HG02870 (cell line): ENCODE measurements around the gene TRIM54.
"Not testable (repeated sequence)": the region's sequence is repeated elsewhere in the genome, so short reads cannot be mapped to it uniquely, and the experiment has no call there.

Source experiments
- ATAC-seq: cut with Tn5 transposase; IDR thresholded peaks from one replicate; pipeline ENCODE4 v1.9.1; 2021; ENCODE audit warnings: mild to moderate bottlenecking, moderate library complexity; ENCODE audit not compliant: unreplicated experiment

TRIM54 gene

DNA sequence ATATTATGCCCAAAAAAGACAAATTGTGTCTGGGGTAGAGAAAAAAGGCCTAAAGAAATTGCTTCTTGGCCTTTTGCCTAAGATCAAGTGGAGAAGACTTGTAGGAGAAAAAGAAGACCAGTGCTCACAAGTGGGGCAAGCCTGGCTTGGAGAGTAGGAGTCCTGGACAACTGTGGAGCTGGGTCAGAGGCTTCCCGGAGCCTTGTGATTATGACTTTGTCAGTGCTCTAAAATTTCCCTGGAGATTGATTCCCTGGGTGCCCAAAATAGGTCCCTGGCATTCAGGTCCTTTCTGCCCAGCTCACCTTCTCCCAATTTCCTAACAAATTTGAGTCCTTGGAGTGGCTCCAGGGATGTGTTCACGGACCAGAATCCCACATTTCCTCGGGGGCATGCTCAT is 787 bp upstream of the TRIM54 start:
- ATAC-seq, result no peak

DNA sequence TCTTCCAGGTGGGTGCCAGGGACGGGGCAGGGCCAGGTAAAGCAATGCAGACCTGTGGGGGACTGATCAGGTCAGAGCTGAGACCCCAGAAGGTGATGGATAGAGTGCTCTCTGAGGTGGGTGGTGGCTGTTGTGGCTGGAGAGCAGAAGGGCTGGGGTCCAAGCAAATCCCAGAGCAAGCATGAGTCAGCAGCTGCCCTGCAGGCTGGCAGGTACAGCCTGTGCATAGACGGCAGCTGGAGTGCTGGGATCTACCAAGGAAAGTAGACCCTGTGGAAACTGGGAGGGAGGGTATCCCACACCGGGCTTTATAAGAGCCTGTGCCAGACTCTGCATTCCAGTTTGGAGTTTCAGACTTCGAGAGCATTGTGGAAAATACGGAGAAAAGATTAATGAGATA is 663 bp downstream of the TRIM54 start:
- no peak for ATAC-seq

DNA sequence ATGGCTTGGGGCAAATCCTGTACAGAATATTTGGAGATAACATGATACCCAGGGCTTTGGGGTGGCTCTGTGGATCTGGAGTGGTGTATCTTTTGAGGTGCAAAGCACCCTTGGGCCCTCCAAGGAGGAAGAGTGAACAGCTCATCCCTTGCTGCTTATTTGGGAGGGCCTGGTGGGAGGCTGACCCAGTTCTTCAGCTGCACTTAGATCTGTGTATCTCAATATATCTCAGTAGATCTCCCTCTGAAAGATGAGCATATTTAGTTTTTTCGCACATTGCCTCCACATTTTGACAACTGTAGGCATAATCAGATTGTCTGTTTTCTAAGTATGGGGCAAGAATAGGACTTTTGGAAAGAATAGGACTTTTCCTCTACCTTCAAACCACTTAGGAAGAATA is 2.8 kb downstream of the TRIM54 start:
- no peak for ATAC-seq

DNA sequence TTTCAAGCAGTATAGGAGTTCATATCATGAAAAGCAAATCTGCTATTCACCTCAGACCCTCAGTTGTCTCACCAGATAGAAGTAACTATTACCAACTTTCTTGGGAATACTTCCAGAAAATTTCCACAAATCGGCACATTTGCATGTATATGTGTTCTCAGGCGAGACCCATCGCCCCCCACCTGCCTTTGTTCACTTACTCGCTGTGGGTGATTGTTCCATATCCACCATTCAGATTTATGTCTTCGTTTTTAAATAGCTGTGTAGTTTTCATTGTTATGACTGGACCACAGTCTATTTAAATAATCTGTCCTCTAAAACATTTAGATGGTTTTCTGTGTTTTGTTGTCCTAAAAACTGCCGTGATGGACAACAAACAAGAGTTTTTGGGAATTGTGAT is 3.3 kb downstream of the TRIM54 start:
- no peak for ATAC-seq

DNA sequence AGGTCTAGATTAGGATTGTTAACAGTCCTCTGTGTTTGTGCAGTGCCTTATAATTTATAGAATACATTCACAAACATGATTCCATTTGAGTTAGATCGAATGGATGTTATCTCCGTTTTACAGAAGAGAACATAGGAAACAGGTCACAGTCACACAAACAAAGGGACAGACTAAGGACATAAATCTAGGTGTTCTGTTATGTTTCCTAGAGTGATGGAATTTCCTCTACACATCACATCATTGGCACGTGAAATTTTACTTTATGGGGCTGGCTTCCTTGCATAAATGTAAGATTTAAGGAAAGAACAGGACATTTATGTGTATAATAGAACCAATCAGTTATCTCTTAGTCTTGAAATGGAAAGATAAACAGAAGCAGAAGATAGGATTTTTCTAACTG is 6.4 kb downstream of the TRIM54 start:
- no peak for ATAC-seq

DNA sequence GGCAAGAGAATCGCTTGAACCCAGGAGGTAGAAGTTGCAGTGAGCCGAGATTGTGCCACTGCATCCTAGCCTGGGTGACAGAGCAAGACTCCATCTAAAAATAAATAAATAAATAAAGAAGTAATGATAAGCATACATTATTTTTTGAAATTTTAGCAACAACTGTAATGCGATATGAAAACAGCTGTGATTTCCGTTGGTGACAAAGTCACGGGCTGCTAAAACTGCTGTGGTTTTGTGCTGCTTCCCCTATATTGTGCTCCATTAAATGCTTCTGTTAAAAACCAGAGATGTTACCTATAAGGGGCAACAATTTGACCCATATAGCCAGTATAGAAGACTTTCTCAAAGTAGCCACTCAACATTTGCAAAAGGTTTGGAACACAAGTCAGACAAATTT is 8.3 kb downstream of the TRIM54 start:
- no peak for ATAC-seq

DNA sequence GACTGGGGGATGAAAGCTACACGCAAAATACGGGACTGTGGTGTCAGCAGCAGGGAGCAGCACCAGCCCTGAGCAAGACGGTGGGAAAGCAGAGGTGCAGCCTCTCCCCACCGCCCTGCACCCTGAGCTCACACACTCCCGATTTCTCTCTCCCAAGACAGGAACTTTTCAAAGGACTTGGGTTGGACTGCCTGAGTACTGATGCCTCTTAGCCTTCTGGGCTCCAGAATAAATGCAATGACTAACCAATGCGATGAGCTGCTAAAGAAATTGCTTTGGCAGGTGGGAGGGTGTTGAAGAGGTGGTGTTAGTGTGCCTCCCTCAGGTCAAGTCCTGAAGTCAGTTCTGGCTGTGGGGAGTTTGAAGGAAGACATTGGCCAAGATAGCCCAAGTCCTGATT is 9.6 kb downstream of the TRIM54 start:
- no peak for ATAC-seq

DNA sequence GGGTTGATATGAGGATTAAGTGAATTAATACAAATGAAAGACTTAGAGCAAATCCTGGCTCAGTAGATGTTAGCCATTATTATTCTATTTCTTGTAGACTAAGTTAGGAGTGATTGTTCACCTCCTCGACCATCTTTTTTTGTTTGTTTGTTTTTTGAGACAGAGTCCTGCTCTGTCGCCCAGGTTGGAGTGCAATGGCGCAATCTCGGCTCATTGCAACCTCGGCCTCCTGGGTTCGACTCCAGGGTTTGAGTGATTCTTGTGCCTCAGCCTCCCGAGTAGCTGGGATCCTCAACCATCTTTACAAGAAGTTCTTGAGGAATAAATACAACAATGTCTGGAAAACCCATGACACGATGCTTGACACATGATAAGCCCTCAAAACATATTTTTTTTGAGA is 12.7 kb downstream of the TRIM54 start:
- no peak for ATAC-seq

DNA sequence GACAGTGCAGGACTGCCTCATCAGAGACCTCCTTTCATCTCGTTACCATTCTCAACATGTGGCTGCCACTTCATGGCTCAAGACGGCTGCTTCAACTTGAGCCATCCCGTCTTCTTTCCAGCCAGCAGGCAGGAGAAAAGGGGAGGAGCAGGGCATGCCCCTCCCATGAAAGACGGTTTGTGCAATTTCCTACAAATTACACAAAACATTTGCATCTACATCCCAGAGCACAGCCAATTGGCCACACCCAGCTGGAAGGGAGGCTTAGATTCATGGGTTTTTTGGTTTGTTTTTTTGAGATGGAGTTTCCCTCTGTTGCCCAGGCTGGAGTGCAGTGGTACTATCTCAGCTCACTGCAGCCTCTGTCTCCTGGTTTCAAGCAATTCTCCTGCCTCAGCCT is 14.3 kb downstream of the TRIM54 start:
- no peak for ATAC-seq

DNA sequence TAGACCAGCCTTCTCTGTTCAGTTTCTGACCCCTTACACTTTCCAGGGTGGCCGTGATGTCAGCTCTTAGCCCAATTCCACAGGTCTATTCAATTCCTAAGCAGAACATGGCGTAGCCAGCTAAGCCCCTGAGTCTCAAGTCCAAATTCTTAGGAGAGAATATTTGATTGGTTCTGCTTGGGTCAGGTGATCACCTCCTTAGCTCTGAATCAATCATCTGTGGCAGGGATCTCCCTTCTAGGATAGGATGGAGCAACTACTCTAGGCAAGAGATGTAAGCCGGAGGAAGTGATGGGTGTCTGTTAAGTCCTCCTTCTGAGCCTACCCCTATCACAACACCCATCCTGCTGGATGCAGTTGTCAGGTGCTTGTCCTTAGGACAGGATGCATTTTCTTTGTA is 15.0 kb downstream of the TRIM54 start:
- ATAC-seq, result no peak

DNA sequence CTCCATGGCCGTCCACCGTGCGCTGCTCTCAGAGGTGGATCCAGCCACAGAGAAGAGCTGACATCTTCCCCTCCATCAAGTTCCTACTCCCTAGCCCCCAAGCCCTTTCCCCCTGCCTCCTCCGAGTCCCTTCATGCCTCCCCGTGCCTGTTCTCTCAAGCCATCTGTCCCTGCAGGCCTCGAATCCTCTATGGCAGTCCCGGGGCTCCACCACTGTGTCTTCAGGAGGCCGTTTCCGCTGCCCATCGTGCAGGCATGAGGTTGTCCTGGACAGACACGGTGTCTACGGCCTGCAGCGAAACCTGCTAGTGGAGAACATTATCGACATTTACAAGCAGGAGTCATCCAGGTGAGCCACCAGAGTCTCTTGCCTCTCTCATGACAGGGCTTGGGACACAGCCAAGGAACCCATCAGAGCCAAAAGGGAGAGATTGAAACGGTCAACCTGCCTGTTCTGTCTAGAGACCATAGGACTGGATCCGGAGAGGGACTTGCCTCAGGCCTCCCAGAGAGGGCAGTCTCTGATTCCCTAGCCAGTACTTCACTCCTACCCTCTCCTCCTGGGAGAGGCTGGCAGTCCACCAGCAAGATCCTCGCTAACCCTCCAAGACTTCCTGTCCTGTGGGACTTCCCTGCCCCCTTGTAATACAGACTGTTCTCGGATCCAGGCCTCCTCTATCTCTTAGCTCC is 16.3 kb downstream of the TRIM54 start:
- no peak for ATAC-seq

DNA sequence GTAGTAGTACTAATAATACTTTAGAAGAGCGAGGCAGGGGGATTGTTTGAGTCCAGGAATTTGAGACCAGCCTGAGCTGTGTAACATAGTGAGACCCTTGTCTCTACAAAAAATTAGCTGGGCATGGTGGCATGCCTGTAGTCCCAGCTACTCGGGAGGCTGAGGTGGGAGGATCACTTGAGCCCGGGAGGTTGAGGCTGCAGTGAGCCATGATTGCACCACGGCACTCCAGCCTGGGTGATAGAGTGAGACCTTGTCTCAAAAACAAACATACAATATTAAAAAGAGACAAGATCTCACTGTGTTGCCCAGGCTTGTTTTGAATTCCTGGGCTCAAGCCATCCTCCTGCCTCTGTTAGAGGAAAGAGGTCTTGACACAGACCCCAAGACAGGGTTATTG is 18.4 kb downstream of the TRIM54 start:
- not testable (repeated sequence) for ATAC-seq

DNA sequence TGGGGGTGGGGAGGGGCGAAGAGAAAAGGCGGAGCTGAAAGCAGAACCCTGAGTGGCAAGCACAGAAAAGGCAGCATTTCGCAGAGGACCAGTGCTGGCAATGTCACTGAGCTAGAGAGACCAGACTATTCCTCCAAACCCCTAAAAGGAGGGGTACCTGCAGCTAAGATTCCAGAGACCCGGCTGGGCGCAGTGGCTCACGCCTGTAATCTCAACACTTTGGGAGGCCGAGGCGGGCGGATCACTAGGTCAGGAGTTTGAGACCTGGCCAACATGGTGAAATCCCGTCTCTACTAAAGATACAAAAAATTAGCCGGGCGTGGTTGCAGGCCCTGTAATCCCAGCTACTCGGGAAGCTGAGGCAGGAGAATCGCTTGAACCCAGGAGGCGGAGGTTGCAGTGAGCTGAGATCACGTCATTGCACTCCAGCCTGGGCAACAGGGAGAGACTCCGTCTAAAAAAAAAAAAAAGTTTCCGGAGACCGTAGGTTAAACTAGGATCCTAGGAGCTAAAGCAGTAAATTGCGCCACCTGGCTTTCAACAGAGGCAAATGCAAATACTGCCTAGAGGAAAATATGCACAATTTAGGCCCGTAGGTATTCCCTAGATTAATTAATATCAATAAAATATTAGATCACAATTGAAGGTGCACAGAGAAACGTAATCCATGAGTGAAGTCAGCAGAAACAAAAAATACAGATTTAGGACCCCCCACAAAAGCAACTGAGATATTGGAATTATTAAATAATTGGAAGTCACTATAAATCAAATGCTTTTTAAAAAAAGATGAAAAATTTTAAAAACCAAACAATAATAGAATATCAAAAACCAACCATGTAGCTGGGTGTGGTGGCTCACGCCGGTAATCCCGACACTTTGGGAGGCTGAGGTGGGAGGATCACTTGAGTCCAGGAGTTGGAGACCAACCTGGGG is 21.1 kb downstream of the TRIM54 start:
- ATAC-seq, result no peak

DNA sequence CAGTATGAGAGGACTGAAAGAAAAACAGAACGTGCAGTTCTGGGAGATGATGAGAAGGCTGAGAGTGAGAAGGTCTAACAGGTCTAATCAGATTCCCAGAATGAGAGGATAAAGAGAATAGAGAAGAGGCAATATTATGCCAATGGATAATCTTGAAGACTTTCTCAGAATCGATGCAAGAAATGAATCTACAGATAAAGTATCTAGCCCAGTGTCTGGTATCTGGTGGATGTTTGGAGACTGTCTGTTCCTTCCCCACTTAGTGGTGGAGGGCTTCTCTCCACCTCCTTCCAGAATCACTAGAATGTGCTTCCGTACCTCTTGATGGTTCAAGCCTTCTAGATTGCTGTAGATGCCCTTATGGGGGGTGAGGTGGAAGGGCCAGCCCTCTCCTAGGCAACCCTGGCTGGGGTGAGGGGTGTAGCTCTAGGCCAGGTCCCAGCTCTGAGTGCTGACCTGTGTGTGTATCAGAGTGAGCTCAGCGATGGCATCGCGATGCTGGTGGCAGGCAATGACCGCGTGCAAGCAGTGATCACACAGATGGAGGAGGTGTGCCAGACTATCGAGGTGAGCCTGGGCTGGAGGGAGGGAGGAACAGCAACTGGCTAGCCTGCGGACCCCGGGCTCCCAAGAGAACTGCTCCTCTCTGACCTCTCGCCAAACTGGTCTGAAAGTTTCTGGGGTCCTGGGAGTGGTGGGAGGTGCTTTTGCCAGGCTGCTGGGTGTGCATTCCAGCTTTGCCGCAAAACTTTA is 22.4 kb downstream of the TRIM54 start:
- ATAC-seq, result no peak

DNA sequence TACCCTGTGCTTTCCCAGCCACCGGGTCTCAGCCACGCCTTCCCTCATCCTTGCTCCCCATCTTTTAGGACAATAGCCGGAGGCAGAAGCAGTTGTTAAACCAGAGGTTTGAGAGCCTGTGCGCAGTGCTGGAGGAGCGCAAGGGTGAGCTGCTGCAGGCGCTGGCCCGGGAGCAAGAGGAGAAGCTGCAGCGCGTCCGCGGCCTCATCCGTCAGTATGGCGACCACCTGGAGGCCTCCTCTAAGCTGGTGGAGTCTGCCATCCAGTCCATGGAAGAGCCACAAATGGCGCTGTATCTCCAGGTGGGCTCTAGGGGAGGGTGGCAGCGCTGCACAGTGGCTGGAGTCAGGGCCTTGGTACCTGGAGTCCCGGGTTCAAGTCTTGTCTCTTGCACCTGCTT is 23.3 kb downstream of the TRIM54 start:
- no peak for ATAC-seq

DNA sequence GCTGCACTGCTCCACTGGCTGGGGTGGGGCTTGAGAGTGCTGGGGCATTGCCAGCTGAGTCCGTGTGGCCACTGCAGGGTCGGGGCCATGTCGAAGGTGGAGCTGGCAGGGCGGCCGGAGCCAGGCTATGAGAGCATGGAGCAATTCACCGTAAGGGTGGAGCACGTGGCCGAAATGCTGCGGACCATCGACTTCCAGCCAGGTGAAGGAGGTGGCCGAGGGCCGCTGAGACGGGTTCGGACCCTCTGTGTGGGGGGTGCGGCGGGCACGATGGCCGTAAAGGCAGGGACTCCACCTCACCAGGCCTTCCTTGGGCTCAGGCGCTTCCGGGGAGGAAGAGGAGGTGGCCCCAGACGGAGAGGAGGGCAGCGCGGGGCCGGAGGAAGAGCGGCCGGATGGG is 23.9 kb downstream of the TRIM54 start:
- ATAC-seq, result no peak

DNA sequence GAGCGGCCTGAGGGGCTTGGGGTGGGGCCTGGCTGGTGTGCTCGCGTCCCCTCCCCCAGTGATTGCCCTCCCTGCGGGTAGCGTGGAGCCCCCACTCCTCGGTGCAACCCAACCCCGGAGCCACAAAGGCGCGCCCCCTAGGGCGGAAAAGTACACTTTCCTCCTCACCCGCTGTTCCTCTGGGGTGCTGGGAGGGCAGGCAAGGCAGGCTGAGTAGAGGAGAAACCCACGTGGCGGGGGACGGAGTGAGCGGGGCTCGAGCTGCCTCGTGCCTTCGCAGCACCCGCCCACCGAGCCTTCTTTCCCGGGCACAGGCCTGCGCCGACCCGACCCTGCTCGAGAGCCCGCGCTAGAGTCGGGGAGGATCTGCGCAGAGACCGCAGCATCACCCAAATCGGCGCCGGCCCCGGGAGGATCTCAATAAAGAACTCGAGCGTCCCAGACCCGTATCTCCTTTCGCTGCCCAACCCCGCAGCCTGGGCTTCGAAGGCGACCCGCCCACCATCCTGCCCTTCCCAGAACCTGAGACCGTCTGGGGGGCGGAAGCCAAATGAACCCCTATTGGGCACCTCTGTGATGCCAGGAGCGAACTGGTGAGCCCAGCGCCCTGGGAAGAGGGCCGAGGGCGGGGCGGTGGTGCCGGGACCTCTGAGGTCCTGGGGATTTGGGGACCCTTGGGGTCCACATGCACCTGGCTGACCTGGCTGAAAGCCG is 24.5 kb downstream of the TRIM54 start:
- no peak for ATAC-seq

DNA sequence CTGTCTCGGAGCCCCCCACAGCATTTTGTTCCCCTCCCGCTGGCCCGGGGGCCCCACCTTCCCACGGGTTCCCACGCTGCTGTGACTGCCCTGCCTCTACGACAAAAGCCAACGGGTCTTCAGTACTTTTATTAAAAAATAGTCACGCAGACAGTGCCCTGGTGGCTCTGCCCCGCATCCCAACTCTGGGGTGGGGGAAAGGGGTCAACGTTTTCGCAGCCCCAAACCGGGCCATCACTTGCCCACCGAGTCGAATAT is 25.0 kb downstream of the TRIM54 start:
- ATAC-seq, result no peak

DNA sequence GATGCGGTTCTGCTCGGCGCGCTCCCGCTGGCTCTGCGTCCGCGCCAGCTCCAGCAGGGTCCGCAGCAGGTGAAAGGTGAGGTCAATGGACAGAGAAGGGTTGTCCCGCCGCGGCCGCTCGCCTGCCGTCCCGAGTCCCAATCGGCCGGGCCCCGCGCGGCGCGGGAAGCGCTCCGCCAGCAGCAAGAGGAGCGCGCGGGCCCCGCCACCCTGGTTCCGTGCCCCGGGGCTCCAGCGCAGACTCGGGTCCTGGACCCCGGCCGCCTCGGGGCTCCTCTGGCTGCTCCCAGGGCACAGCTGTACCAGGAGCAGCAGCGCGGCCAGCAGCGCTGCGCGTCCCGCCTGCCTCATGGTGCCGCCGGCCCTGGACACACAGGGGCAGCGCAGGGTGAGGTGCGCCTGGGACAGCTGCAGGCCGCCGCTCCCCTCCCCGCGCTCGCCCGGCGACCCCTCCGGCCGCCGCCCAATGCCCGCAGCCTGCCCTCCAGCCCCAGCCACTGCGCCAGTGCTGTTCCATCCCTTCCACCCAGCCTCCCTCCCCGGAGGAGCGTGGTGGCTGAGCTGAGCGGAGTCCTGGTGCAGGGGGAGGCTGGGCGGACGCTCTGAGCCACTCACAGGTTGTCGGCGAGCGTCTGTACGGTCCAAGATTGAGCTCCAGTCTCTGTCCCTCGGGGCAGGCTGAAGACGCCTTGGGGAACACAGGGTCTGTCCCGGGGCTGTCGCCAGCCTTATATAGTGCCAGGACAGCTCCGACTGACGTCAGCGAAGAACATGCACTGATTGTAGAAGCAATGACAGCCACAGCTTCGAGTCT is 25.5 kb downstream of the TRIM54 start:
- no peak for ATAC-seq

DNA sequence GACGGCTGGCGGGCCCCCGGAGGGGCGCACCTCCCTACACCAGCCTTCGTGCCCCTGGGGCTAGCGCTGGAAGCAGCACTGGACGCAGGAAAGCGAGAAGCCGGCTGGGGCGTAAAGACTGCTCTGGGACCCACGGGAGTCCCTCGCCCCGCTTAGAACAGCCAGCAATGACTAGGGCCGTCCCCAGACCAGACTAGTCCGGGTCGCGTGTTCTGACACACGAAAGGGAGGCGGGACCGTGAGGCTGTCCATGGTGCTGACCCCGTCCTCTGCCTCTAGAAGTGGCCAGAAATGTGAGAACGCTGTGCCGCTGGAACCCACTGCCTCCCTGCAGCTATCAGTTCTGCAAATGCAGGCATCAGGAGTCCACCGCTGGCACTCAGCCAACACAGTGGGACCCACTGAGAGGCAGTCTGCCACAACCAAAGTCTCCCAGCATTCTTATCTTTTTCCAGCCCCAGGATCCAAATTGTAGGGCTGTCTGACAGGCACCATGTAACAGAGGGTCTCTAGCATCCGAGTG is 26.2 kb downstream of the TRIM54 start, which contains the start of gene UCN:
Gene UCN, minus strand, starts transcription at position 87 of the 523 bp plus-strand sequence. CDS start 550 bp downstream, outside the sequence.
- ATAC-seq, result no peak
